GM13976 (cell line): Measurements from ENCODE around the gene ARHGAP15.

Experiments
- DNase-seq: peaks from one replicate; pipeline ENCODE4 v3.0.0; 2012; ENCODE audit warnings: low spot score
- in situ Hi-C: fragments of 300-500 bp; cut with MboI; formaldehyde crosslinking; loops from one replicate; pipeline ENCODE4 v1.12.0; 2022; ENCODE audit warnings: low sequenced_read_pairs, mixed read lengths, inconsistent platforms; ENCODE audit not compliant: unreplicated experiment
- TF ChIP-seq, protein P1 (sequence below): IDR thresholded peaks from 2 replicates; pipeline ENCODE4 v1.5.1; 2012; ENCODE audit warnings: borderline replicate concordance, mild to moderate bottlenecking; ENCODE audit not compliant: insufficient read depth; ENCODE audit errors: extremely low read depth, missing control alignments, control extremely low read depth

ARHGAP15 gene

DNA sequence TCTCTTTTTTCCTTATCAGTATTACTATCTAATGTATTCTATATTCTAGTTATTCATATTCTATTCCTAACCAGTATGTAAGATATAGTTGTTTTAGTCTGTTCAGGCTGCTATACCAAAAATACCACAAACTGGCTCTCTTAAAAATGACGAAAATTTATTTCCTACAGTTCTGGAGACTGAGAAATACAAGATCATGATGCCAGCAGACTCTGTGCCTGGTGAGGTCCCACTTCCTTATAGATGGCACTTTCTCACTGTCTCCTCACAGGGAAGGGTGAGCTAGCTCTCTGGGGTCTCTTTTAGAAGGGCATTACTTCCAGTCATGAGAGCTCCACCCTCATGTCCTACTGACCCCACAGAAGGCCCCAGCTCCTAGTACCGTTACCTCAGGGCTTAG, 4.8 kb upstream of the ARHGAP15 start:
- in situ Hi-C loops, result no loop called here
- TF ChIP-seq, protein P1, sequence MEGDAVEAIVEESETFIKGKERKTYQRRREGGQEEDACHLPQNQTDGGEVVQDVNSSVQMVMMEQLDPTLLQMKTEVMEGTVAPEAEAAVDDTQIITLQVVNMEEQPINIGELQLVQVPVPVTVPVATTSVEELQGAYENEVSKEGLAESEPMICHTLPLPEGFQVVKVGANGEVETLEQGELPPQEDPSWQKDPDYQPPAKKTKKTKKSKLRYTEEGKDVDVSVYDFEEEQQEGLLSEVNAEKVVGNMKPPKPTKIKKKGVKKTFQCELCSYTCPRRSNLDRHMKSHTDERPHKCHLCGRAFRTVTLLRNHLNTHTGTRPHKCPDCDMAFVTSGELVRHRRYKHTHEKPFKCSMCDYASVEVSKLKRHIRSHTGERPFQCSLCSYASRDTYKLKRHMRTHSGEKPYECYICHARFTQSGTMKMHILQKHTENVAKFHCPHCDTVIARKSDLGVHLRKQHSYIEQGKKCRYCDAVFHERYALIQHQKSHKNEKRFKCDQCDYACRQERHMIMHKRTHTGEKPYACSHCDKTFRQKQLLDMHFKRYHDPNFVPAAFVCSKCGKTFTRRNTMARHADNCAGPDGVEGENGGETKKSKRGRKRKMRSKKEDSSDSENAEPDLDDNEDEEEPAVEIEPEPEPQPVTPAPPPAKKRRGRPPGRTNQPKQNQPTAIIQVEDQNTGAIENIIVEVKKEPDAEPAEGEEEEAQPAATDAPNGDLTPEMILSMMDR, result no peak
- DNase-seq, result no peak

DNA sequence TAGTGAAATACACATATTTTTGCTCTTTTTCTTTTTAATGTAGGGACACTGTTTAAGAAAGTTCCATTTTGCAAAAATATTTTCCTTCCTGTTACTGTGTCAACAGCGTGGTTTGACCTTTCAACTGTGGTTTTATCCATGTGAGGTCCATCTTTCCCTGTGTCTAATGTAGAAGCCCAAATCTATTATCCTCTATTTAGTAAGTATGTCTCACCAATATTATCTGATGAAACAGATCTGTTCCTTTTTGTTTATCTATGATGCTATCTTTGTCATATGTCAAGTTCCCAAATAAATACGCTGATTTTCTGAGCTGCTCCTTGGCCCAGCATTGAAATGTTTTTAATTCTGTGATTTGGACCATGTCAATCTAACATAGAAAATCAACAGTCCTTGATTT, 3.5 kb upstream of the ARHGAP15 start:
- in situ Hi-C loops, result no loop called here
- DNase-seq, result no peak
- TF ChIP-seq, protein P1, result no peak

DNA sequence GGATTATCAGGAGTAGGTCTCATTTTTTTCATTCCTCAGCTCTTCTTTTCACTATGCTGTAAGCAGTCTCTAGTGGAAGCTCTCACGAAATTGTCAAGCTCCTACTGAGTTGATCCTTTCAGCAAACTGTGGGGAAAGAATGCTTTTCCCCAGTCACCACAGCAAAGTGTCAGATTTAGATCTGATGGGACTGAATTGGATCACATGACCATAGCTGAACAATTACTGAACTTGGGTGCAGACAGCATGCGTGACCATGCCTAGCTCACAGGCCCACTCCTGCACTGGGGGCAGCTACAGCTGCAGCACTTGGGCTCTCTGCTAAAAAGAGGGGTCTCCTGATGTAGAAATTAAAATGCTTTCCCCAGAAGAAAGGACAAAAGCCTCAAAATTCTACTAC, 3.1 kb downstream of the ARHGAP15 start:
- in situ Hi-C loops, result no loop called here
- no peak for DNase-seq
- TF ChIP-seq, protein P1, result no peak

DNA sequence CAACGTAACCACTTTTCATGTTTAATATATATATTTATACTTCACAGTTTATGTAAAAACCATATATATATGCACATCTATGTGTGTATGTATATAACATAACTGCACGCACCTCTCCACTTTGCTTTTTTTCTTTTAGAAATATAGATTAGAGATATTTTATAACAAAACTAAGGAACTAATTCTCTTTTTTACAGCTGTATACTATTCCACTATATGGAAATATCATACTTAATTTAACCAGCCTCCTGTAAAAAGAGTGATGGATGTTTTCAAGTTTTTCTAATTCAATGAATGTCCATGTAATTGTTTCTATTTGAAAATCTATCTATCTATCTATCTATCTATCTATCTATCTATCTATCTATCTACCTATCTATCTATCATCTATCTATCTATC, 4.6 kb downstream of the ARHGAP15 start:
- no peak for DNase-seq

DNA sequence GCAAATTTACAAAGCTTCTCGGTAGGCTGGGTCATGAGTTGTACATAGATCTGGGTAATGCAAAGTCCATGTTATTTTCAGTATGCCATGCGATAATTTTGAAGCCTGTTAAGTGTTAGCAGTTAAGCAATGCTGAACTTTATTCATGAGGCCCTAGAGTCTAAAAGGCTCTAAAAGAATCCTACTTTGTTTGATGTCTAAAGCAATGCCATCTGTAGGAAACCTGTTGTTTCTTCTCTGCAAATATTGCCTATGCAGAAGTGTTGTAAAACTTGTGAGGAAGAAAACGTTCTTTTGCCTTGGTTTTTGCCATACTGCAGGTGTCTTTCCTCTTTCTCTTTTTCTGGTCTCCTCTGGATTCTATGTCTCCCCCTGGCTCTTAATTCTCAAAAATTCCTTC, 9.1 kb downstream of the ARHGAP15 start:
- in situ Hi-C loops, result no loop called here
- TF ChIP-seq, protein P1, result no peak
- no peak for DNase-seq

More for the DNA sequence above, 4.6 kb downstream of the ARHGAP15 start:
- TF ChIP-seq, protein P1, result no peak
- in situ Hi-C loops, result no loop called here

DNA sequence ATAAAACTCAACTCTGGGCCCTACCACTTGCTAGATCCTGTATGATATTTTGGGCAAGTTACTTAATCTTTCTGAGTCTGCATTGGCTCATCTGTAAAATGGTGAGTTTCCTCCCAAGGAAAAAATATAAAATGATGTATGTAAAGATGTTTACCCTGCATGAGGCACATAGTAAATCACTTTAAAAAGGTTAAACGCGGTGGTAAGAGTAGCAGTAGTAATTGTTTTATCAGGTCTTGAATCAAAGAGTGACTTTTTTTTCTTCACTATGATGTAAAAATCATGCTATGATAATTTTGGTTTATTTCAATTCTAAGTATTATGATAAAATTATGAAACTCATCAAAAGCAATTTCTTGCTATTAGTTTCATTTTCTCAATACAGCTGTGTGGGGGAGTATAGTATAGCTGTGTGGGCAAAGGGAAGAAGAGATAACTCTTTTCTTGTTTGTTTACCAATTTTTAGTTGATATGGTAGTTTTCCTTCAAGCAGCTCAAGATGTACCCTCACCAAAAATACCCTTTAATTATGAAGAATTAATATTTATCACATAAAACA, 10.7 kb downstream of the ARHGAP15 start:
- DNase-seq, result no peak
- TF ChIP-seq, protein P1, result no peak
- in situ Hi-C loops, result no loop called here
